IPS-15b (cell line): ENCODE results near the gene CPM.

Experiments used
- H3K27me3 ChIP-seq: one replicate; pipeline ENCODE4 v1.6.1; 2013; ENCODE audit warnings: low read length; ENCODE audit not compliant: control insufficient read depth, insufficient read depth
- H3K36me3 ChIP-seq: one replicate; pipeline ENCODE4 v1.6.1; 2013; ENCODE audit warnings: low read length; ENCODE audit not compliant: control insufficient read depth, insufficient read depth
- H3K4me1 ChIP-seq: one replicate; pipeline ENCODE4 v1.6.1; 2013; ENCODE audit warnings: mild to moderate bottlenecking, low read length; ENCODE audit not compliant: control insufficient read depth, insufficient read depth
- H3K4me3 ChIP-seq: one replicate; pipeline ENCODE4 v1.5.1; 2013; ENCODE audit warnings: low read depth, low read length
- H3K9ac ChIP-seq: one replicate; pipeline ENCODE4 v1.6.1; 2013; ENCODE audit warnings: low read depth, mild to moderate bottlenecking, low read length
- H3K9me3 ChIP-seq: one replicate; pipeline ENCODE4 v1.6.1; 2013; ENCODE audit warnings: mild to moderate bottlenecking, low read length; ENCODE audit not compliant: control insufficient read depth, insufficient read depth

Gene CPM

DNA sequence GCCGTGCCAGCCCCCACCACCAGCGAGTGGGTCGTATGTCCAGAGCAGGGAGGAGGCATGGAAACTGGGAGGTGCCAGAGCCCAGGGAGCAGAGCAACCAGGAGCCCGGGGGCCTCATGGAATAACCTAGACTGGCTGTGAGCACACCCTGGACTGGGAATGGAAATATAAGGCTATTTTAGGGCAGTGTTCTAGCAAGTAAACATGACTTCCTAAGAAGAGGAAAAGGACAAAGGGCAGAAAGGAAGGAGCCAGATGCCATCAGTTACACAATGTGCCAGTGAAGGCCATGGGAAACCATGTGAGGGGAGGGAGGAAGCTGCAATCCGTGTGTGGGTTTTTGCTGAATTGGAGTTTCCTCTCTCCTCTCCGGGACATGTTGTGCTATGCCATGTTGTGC lies 18.7 kb upstream of the CPM start:
- H3K9me3 ChIP-seq: peaks cover 9% of the 10 kb centered on the region

DNA sequence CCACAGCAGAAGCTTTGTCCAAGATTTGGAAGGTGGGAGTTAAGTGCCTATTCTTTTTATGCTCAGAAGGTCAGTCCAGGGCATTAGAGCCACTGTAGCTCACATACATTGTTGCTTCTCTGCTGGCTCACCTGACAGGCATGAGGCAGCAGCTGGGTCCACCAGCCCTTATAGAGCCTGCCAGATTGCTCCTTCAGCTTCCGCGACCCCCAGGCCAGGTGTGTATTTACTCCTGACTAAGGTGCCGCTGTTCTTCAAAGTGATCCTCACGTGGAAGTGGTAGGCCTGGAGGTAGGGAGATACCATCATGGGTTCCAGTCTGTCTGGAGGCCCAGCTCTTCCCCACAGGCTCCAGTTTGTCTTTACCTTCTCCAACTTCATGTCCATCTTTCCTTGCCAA lies 17.5 kb upstream of the CPM start:
- Histone ChIP-seq H3K4me3 (no peak overlapping the region), H3K4me1 (no peaks in the 10 kb centered on the region), H3K27me3 (no peaks in the 10 kb centered on the region), H3K9ac (no peak overlapping the region), H3K36me3 (no peaks in the 10 kb centered on the region), H3K9me3 (peaks cover 1% of the 10 kb centered on the region)

More for the DNA sequence above, 18.7 kb upstream of the CPM start:
- Histone ChIP-seq H3K27me3 (no peaks in the 10 kb centered on the region), H3K4me1 (no peaks in the 10 kb centered on the region), H3K9ac (no peak overlapping the region), H3K36me3 (peaks cover 2% of the 10 kb centered on the region), H3K4me3 (no peak overlapping the region)

DNA sequence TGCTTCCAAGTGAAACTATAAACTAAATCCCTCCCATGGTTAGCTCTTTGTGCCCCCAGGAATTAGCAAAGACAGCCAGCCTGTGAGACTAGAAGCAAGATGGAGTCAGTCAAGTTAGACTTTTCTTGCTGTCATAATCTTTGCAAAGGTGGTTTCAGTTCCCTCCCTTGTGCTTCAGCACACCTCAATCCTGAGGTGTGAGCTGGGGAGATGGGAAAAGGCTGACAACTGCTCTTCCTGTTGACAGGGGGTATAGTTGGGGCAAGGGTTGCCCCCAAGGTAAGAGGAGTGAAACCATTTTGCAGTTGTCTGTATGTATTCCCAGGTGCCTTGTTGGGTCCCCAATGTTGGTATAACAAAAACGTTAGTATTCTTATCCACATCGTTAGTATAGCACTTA lies 12.3 kb upstream of the CPM start:
- H3K4me1 ChIP-seq: no peaks in the 10 kb centered on the region
- H3K4me3 ChIP-seq: no peak overlapping the region
- no peaks in the 10 kb centered on the region for H3K9me3 ChIP-seq
- H3K36me3 ChIP-seq: no peaks in the 10 kb centered on the region
- no peak overlapping the region for H3K9ac ChIP-seq
- H3K27me3 ChIP-seq: no peaks in the 10 kb centered on the region

DNA sequence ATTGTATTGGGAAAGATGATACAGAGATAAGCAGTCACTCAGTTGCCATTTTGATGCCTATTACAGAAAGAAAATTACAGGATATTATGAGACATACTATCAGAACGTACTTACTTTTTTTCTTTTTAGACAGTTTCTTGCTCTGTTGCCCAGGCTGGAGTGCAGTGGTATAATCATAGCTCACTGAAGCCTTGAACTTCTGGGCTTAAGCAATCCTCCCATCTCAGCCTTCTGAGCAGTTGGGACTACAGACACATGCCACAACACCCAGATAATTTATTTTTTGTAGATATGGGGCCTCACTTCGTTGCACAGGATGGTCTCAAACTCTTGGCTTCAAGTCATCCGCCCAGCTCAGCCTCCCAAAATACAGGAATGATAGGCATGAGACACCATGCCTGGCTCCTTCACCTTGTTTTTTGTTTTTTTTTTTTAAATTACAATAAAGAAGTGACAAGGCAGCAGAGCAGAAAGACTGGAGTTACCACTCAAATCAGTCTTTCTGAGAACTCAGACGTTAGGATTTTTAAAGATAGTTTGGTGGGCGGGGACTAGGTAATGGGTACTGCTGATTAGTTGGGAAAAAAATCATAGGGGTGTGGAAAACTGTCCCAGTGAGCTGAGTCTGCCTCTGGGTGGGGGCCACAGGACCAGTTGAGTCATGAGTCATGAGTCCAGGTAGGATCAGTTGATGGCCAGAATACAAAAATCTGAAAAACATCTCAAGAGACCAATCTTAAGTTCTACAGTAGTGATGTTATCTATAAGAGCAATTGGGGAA lies 11.5 kb upstream of the CPM start:
- Histone ChIP-seq H3K9me3 (no peaks in the 10 kb centered on the region), H3K4me3 (no peak overlapping the region), H3K27me3 (no peaks in the 10 kb centered on the region), H3K4me1 (no peaks in the 10 kb centered on the region), H3K9ac (no peak overlapping the region), H3K36me3 (no peaks in the 10 kb centered on the region)

DNA sequence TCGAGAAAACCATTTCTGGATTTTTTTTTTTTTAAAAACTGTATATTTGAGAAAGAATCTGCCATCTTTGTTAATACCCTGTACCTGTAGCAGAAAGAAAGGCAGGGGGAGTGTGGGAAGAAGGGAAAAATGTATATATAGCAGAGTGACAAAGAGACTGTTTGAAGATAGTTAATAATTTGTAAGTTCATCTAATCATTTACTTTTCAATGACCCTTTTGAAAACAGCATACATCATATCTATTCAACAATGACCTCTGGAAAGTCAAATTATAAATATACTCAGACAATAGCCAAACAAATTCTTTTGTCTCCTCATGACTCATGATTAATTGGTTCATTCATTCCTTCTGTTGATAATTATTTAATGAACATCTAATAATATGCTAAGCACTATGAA lies 10.9 kb upstream of the CPM start:
- no peaks in the 10 kb centered on the region for H3K9me3 ChIP-seq
- H3K36me3 ChIP-seq: no peaks in the 10 kb centered on the region
- H3K9ac ChIP-seq: no peak overlapping the region
- no peak overlapping the region for H3K4me3 ChIP-seq
- no peaks in the 10 kb centered on the region for H3K4me1 ChIP-seq
- H3K27me3 ChIP-seq: no peaks in the 10 kb centered on the region

DNA sequence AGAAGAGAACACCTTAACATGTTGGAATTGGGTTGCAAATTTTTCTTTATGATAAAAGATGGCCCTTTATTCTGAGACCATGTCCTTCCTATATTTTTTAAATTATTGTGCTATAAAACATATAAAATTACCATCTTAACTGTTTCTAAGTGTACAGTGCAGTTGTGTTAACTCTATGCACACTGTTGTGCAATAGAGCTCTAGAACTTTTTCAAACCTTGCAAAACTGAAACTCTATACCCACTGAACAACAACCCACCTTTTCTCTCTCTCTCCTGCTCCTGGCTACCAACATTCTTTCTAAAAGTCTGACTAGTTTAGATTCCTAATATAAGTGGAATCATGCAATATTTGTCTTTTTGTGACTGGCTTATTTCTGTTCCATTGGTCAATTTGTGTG lies 7.8 kb upstream of the CPM start:
- Histone ChIP-seq H3K4me1 (no peaks in the 10 kb centered on the region), H3K9me3 (no peaks in the 10 kb centered on the region), H3K27me3 (peaks cover 5% of the 10 kb centered on the region), H3K4me3 (no peak overlapping the region), H3K36me3 (no peaks in the 10 kb centered on the region), H3K9ac (no peak overlapping the region)

DNA sequence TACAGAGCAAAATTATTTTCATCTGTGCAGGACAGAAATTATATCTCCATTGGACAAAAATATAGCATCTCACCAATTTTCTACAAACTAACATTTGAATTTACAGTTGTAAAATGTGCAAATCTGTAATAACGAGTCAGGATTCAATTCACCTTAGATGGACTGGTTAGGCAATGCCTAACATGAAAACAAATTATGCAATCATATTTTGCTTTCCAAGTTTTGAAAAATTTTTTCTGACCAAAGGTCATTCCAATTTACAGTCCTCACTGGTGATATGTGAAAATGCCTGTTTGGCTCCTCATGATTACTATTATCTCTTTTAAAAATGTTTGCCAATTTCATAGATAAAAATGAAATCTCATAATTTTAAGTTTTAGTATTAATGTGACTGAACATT lies 6.5 kb upstream of the CPM start:
- Histone ChIP-seq H3K9ac (no peak overlapping the region), H3K4me1 (no peaks in the 10 kb centered on the region), H3K9me3 (no peaks in the 10 kb centered on the region), H3K36me3 (no peaks in the 10 kb centered on the region), H3K27me3 (peaks cover 7% of the 10 kb centered on the region), H3K4me3 (no peak overlapping the region)

DNA sequence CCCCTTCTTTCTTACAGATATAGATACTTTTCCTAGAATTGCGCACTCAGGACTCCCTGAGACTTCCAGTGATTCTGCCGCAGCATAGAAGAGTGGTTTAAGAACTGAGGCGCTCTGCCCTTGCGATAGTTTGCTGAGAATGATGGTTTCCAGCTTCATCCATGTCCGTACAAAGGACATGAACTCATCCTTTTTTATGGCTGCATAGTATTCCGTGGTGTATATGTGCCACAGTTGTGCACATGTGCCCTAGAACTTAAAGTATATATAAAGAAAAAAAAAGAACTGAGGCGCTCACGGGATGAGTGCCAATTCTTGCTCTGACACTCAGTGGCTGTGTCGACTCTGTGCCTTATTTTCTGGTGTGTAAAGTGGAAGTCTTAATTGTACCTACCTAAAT lies 1.4 kb upstream of the CPM start:
- Histone ChIP-seq H3K27me3 (peaks cover 43% of the 10 kb centered on the region), H3K9me3 (no peaks in the 10 kb centered on the region), H3K9ac (no peak overlapping the region), H3K36me3 (no peaks in the 10 kb centered on the region), H3K4me3 (no peak overlapping the region), H3K4me1 (peaks cover 3% of the 10 kb centered on the region)

DNA sequence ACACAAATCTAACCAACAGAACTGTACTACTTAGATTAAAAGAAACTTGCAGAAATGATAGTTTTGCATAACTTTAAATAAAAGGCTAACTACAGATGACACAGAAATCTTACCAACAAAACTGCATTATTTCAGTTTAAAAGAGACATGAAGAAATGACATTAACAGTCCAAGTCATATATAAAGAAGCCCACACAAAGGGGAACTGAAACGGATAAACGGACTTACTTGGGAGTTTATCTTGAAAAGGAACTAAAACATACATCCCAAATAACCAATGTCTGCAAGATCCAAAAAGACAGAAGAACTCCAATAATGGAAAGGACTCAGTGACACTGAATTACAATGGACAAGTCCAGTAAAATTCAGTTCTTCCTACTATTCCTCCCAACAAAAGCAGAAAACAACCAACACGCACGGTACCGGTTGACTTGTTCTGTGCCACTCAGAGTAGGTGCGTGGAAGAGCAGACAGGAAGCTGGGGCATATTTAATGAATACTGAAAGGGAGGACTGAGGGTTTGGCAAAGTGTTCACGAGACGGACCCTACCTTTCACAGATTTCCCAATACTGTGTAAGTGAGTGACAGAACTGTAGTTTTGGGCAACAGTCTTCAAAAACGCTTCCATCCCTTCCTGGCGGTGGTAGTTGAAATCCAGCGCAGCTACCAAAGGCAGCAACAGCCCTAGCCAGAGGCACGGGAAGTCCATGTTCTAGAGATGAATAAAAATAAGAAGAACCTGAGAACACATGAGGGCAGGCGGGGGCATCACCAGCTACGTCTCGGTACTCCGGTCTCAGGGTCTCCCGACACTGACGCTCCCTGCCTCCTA lies 627 bp downstream of the CPM start:
- Histone ChIP-seq H3K9me3 (no peaks in the 10 kb centered on the region), H3K9ac (no peak overlapping the region), H3K27me3 (peaks cover 43% of the 10 kb centered on the region), H3K4me3 (peak overlapping the region; percentile 80), H3K4me1 (peaks cover 3% of the 10 kb centered on the region), H3K36me3 (no peaks in the 10 kb centered on the region)

DNA sequence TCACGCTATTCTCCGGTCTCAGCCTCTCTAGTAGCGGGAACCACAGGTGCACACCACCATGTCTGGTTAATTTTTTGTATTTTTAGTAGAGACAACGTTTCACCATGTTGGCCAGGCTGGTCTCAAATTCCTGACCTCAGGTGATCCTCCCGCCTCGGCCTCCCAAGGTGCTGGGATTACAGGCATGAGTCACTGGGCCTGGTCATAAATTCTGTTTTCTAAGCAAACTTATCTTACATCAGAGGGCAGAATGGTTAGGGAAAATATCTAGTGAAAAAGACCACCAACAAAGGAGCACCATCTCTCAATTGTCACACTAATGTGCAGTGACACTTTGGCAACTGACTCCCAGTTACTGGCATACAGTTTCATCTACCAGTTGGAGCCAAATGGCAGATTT lies 2.8 kb downstream of the CPM start:
- H3K4me1 ChIP-seq: peaks cover 3% of the 10 kb centered on the region
- no peak overlapping the region for H3K4me3 ChIP-seq
- no peak overlapping the region for H3K9ac ChIP-seq
- peaks cover 38% of the 10 kb centered on the region for H3K27me3 ChIP-seq
- no peaks in the 10 kb centered on the region for H3K9me3 ChIP-seq
- H3K36me3 ChIP-seq: no peaks in the 10 kb centered on the region

DNA sequence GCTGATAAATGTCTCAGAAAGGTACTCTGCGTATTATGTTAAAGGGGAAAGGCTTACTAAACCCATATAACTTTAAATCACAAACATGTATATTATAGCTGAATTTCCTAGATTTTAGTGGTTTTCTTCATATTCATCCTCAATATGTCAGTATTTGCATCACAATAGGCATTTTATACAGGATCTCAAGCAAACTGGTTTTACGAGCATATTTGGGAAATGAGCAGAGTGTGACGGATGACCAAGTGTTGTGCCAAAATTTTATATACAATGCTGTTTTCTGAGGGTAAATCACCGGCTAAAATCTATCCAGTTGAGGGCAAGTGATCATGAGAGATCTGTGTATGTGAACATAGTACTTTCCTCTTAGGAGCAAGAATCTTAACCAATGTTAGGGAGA lies 8.4 kb downstream of the CPM start:
- Histone ChIP-seq H3K4me3 (no peak overlapping the region), H3K36me3 (no peaks in the 10 kb centered on the region), H3K9ac (no peak overlapping the region), H3K4me1 (no peaks in the 10 kb centered on the region), H3K9me3 (no peaks in the 10 kb centered on the region), H3K27me3 (no peaks in the 10 kb centered on the region)
